Measurements from ENCODE around the gene KRTCAP3.

Gene KRTCAP3

GRCh38 chr2:27441226-27441926 lies 805 bp upstream of the KRTCAP3 start:
- no peak for FAIRE-seq

- no peak for FAIRE-seq
Observed at GRCh38 chr2:27442920-27443282, 720 bp downstream of the KRTCAP3 start.

GRCh38 chr2:27445155-27445554 lies 3.0 kb downstream of the KRTCAP3 start:
- FAIRE-seq, result no peak

GRCh38 chr2:27445615-27446014 lies 3.4 kb downstream of the KRTCAP3 start:
- no peak for FAIRE-seq

GRCh38 chr2:27446057-27446456 lies 3.9 kb downstream of the KRTCAP3 start:
- FAIRE-seq, result no peak

- FAIRE-seq, result no peak
Observed at GRCh38 chr2:27448381-27448780, 6.2 kb downstream of the KRTCAP3 start.

GRCh38 chr2:27451095-27451494 lies 8.9 kb downstream of the KRTCAP3 start:
- no peak for FAIRE-seq

GRCh38 chr2:27453968-27454367 lies 11.8 kb downstream of the KRTCAP3 start:
- no peak for FAIRE-seq

- no peak for FAIRE-seq
Observed at GRCh38 chr2:27461118-27461517, 18.9 kb downstream of the KRTCAP3 start.

- no peak for FAIRE-seq
Observed at GRCh38 chr2:27464443-27464842, 22.3 kb downstream of the KRTCAP3 start.

- no peak for FAIRE-seq
Observed at GRCh38 chr2:27471961-27472360, 29.8 kb downstream of the KRTCAP3 start.

GRCh38 chr2:27485496-27485895 lies 43.3 kb downstream of the KRTCAP3 start:
- no peak for FAIRE-seq

- FAIRE-seq, result no peak
Observed at GRCh38 chr2:27489118-27489497, 46.9 kb downstream of the KRTCAP3 start.

- no peak for FAIRE-seq
Observed at GRCh38 chr2:27489498-27490397, 47.6 kb downstream of the KRTCAP3 start, which contains the start of gene IFT172. IFT172 (minus strand) TSS chr2:27489743; CDS start chr2:27489653, 90 bp downstream.

- FAIRE-seq, result no peak
Observed at GRCh38 chr2:27492557-27492956, 50.4 kb downstream of the KRTCAP3 start.

- no peak for FAIRE-seq
Observed at GRCh38 chr2:27493948-27494283, 51.7 kb downstream of the KRTCAP3 start.
